SU-DHL-6 (cell line): ENCODE results near the gene PRR14.
A peak's percentile ranks its signal among the peaks of the same experiment; 100 is the strongest.

Experiments
- H2AFZ ChIP-seq: fragments of 200-600 bp; sonication (generic); 2 replicates; pipeline ENCODE4 v1.6.1; 2014; ENCODE audit warnings: low read depth, mild to moderate bottlenecking, moderate library complexity, mixed read lengths, antibody characterized with exemption, low read length; ENCODE audit not compliant: severe bottlenecking
- H3F3A ChIP-seq: fragments of 200-600 bp; shearing (Covaris generic); 2 replicates; pipeline ENCODE4 v1.6.0; 2016; ENCODE audit warnings: antibody characterized with exemption, mild to moderate bottlenecking; ENCODE audit not compliant: insufficient read depth
- H3K27ac ChIP-seq: fragments of 200-600 bp; sonication (generic); 2 replicates; pipeline ENCODE4 v1.5.1; 2016; ENCODE audit warnings: low read depth, mild to moderate bottlenecking, low read length, moderate library complexity, mixed read lengths
- H3K27me3 ChIP-seq: fragments of 200-600 bp; sonication (generic), shearing (Covaris generic); 2 replicates; pipeline ENCODE4 v1.6.0; 2014; ENCODE audit warnings: mild to moderate bottlenecking, low read length
- H3K36me3 ChIP-seq: fragments of 200-600 bp; sonication (generic); 2 replicates; pipeline ENCODE4 v1.6.1; 2014; ENCODE audit warnings: mild to moderate bottlenecking, low read length, mixed read lengths
- H3K4me2 ChIP-seq: fragments of 300-600, 200-600 bp; shearing (Covaris generic), sonication (generic); 2 replicates; pipeline ENCODE4 v1.6.0; 2014; ENCODE audit warnings: low read length, low read depth, mild to moderate bottlenecking; ENCODE audit not compliant: poor library complexity, severe bottlenecking
- H3K4me3 ChIP-seq: fragments of 200-600 bp; sonication (generic); 2 replicates; pipeline ENCODE4 v1.5.1; 2014; ENCODE audit warnings: antibody characterized with exemption, low read length, mild to moderate bottlenecking, mixed read lengths; ENCODE audit not compliant: insufficient read depth, poor library complexity, severe bottlenecking
- H3K79me2 ChIP-seq: fragments of 200-600 bp; sonication (generic); 2 replicates; pipeline ENCODE4 v1.6.1; 2014; ENCODE audit warnings: mild to moderate bottlenecking, low read length, moderate library complexity; ENCODE audit not compliant: insufficient read depth
- H3K9ac ChIP-seq: fragments of 200-600 bp; sonication (generic); 2 replicates; pipeline ENCODE4 v1.7.0; 2014; ENCODE audit warnings: mild to moderate bottlenecking, low read length
- H3K9me2 ChIP-seq: fragments of 200-600 bp; sonication (generic); replicated peaks from 2 replicates; pipeline ENCODE4 v1.6.1; 2014; ENCODE audit warnings: low read length; ENCODE audit not compliant: insufficient read depth
- H3K9me3 ChIP-seq: fragments of 200-600 bp; sonication (generic); 2 replicates; pipeline ENCODE4 v1.6.1; 2014; ENCODE audit warnings: low read length, mixed read lengths; ENCODE audit not compliant: insufficient read depth
- H4K20me1 ChIP-seq: fragments of 200-600 bp; sonication (generic); 2 replicates; pipeline ENCODE4 v1.6.1; 2014; ENCODE audit warnings: low read depth, mild to moderate bottlenecking, antibody characterized with exemption, low read length, moderate library complexity, mixed read lengths
- EZH2phosphoT487 ChIP-seq: fragments of 200-600 bp; sonication (generic), shearing (Covaris generic); conservative IDR thresholded peaks from 2 replicates; pipeline ENCODE4 v1.6.1; 2018; ENCODE audit warnings: mild to moderate bottlenecking, antibody characterized with exemption, low read length, moderate library complexity, mixed read lengths
- TF ChIP-seq, protein P1 (sequence below): fragments of 200-600 bp; sonication (generic); IDR thresholded peaks from one replicate; pipeline ENCODE4 v1.5.1; 2017; ENCODE audit warnings: antibody characterized with exemption, mild to moderate bottlenecking, low read length, moderate library complexity; ENCODE audit not compliant: insufficient read depth, poor library complexity, severe bottlenecking

The PRR14 gene

DNA sequence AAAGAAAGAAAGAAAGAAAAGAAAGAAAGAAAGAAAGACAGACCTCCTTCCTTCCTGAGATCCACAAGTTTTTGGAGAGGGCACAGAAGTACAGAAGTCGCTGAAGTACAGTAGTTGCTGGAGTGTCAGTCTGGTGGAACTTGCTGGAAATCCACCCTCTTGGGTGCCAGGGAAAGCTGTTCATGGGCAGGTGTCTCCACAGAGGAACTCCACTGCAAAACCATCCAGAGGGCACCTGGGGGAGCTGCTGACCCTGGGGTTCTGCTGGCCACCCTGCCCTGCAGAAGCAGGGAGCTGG lies 3.5 kb upstream of the PRR14 start:
- TF ChIP-seq EZH2phosphoT487 = no peak
- TF ChIP-seq, protein P1, sequence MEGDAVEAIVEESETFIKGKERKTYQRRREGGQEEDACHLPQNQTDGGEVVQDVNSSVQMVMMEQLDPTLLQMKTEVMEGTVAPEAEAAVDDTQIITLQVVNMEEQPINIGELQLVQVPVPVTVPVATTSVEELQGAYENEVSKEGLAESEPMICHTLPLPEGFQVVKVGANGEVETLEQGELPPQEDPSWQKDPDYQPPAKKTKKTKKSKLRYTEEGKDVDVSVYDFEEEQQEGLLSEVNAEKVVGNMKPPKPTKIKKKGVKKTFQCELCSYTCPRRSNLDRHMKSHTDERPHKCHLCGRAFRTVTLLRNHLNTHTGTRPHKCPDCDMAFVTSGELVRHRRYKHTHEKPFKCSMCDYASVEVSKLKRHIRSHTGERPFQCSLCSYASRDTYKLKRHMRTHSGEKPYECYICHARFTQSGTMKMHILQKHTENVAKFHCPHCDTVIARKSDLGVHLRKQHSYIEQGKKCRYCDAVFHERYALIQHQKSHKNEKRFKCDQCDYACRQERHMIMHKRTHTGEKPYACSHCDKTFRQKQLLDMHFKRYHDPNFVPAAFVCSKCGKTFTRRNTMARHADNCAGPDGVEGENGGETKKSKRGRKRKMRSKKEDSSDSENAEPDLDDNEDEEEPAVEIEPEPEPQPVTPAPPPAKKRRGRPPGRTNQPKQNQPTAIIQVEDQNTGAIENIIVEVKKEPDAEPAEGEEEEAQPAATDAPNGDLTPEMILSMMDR = no peak
- no peak overlapping the region for H3K9ac ChIP-seq
- H3K27me3 ChIP-seq = no peaks in the 10 kb centered on the region
- no peak overlapping the region for H3K4me2 ChIP-seq
- H4K20me1 ChIP-seq = no peaks in the 10 kb centered on the region
- no peaks in the 10 kb centered on the region for H3K36me3 ChIP-seq
- 0 out of 2 replicates have a peak, but pooled peaks cover 4% of the 10 kb centered on the region for H3K79me2 ChIP-seq
- no peak overlapping the region for H2AFZ ChIP-seq
- no peak overlapping the region for H3K27ac ChIP-seq
- peaks cover 10% of the 10 kb centered on the region; the same call in 1 of the 2 replicates for H3F3A ChIP-seq
- H3K9me3 ChIP-seq = no peaks in the 10 kb centered on the region
- H3K9me2 ChIP-seq = no peaks in the 10 kb centered on the region
- no peak overlapping the region for H3K4me3 ChIP-seq

DNA sequence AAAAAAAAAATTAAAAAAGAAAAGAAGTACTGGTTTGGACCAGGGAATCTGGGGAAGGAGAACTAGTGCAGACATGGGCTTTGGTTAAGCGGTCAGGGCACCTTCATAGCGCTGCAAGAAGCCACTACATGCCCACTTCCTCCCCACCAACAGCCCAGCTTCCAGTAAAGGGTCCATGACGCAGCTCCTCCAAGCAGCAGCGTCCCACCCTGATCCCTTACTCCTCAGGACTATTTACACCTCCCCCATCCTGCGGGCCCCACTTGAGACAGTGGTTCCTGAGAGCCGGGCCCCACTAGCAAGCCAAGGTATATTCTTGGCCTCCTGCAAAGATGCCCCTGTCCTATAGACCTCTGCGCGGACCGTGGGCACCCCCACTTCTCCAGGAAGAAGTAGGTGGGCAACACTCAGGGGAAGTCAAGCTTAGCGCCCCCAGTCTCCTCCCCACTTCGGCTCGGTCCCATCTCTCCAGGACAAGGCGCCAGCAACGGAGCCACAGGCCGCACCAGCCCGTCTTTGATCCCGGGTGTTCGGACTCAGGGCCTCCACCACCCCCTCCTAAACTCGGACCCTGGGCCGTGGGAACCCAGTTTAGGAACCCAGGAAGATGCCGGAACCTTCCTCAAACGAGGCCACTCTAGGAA lies 913 bp upstream of the PRR14 start:
- no peaks in the 10 kb centered on the region for H3K9me2 ChIP-seq
- peak overlapping the region; percentile 21 for H2AFZ ChIP-seq
- H3K9ac ChIP-seq = no peak overlapping the region
- no peaks in the 10 kb centered on the region for H3K9me3 ChIP-seq
- no peaks in the 10 kb centered on the region for H3K36me3 ChIP-seq
- H3K4me3 ChIP-seq = no peak overlapping the region
- H3F3A ChIP-seq = peaks cover 11% of the 10 kb centered on the region; the same call in 1 of the 2 replicates
- H4K20me1 ChIP-seq = no peaks in the 10 kb centered on the region
- no peaks in the 10 kb centered on the region for H3K27me3 ChIP-seq
- H3K4me2 ChIP-seq = peak overlapping the region; percentile 1
- TF ChIP-seq, protein P1 = no peak
- no peak for TF ChIP-seq EZH2phosphoT487
- no peak overlapping the region for H3K27ac ChIP-seq
- 0 out of 2 replicates have a peak, but pooled peaks cover 4% of the 10 kb centered on the region for H3K79me2 ChIP-seq

DNA sequence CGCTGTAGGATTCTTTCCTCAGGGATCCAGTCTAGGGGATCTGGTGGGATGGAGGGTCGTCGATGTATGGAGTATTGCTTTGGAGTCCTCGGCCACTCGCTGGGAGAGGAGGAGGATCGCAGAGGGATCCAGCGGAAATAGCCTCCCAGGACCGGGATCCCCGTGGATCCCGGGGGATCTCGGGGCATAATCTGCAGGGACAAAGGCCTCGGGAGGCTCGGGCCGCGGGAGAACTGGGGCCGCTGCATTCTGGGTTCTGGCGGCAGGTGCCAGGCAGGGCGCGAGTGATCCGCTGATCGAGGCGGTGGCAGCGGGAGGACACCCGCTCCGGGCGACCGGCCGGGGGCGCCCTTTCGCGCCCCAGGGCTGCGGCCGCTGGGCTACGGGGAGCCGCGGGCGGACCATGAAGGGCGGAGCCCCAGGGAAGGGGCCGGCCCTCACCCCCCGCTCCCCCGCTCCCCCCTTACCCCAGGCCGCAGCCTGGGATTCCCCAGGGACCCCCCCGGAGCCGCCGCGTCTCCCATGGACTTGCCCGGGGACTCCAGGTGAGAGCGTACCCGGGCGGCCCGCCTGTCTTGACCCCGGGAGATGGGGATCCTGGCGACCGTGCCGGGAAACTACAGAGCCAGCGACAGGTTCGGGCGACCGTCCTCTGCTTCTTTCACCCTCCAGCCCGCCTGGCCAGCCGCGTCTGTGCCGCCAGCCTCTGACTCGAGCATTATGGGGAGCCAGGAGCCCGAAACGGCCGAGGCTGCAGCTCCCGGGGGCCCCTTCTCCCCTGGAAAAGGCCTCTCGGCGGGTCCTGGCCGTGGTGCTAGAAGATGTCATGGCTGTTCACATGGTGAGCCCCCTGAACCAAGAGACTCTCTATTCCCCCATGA lies 604 bp downstream of the PRR14 start:
- Histone ChIP-seq H3K79me2 (0 out of 2 replicates have a peak, but pooled peaks cover 4% of the 10 kb centered on the region), H3K9me2 (no peaks in the 10 kb centered on the region), H3F3A (peaks cover 11% of the 10 kb centered on the region; the same call in 1 of the 2 replicates), H3K4me3 (peak overlapping the region; percentile 94), H4K20me1 (no peaks in the 10 kb centered on the region), H3K9ac (peak overlapping the region; percentile 96), H2AFZ (peak overlapping the region; percentile 55), H3K36me3 (no peaks in the 10 kb centered on the region), H3K27me3 (no peaks in the 10 kb centered on the region), H3K27ac (peak overlapping the region; percentile 83), H3K9me3 (no peaks in the 10 kb centered on the region), H3K4me2 (peak overlapping the region; percentile 79)
- TF ChIP-seq, protein P1 = peak; percentile 57
- no peak for TF ChIP-seq EZH2phosphoT487
